AG04450 (cell line): Measurements from ENCODE around the gene MYCBP. TPM values are rescaled to one million over a fixed set of nuclear protein-coding genes. Genes with fewer than 3 reads are reported as not detected.

ENCODE experiments used
- CTCF ChIA-PET: fragments of 300-600, 350-600 bp; formaldehyde crosslinking; extraction: SDS; loops from one replicate; lab custom pipeline; 2022; ENCODE audit warnings: antibody characterized with exemption, inconsistent platforms; lab: Charles Lee
- POLR2A ChIA-PET: fragments of 350-600 bp; formaldehyde crosslinking; extraction: SDS; loops from one replicate; lab custom pipeline; 2021; ENCODE audit warnings: antibody characterized with exemption, inconsistent platforms; lab: Yijun Ruan, JAX
- DNase-seq: peaks from one replicate; pipeline ENCODE4 v3.0.0-alpha.2; 2011; ENCODE audit warnings: low read depth, low spot score
- H3K27ac ChIP-seq: one replicate; pipeline ENCODE4 v1.5.1; 2012; ENCODE audit warnings: low read depth, low read length, control low read depth
- H3K27me3 ChIP-seq: one replicate; pipeline ENCODE4 v1.6.0; 2012; ENCODE audit warnings: low read length; ENCODE audit not compliant: control insufficient read depth, insufficient read depth
- H3K4me3 ChIP-seq: 2 replicates; pipeline ENCODE4 v1.5.1; 2011; ENCODE audit warnings: mild to moderate bottlenecking, low read depth, low read length, control low read depth
- H3K9me3 ChIP-seq: 2 replicates; pipeline ENCODE4 v1.5.1; 2012; ENCODE audit warnings: low read length; ENCODE audit not compliant: control insufficient read depth, insufficient read depth
- polyA plus RNA-seq: library from polyadenylated mRNA; depleted of rRNA; stranded (reverse); fragments of >200 nt; gene quantifications from 2 replicates; pipeline ENCODE4 v1.2.3, GENCODE V29; 2011
- TF ChIP-seq, protein P1 (sequence below): IDR thresholded peaks from 2 replicates; pipeline ENCODE4 v1.5.1; 2011; ENCODE audit warnings: low read depth, low read length, control low read depth, inconsistent platforms

The MYCBP gene
- polyA plus RNA-seq, 1 experiment = 17.3 TPM

DNA sequence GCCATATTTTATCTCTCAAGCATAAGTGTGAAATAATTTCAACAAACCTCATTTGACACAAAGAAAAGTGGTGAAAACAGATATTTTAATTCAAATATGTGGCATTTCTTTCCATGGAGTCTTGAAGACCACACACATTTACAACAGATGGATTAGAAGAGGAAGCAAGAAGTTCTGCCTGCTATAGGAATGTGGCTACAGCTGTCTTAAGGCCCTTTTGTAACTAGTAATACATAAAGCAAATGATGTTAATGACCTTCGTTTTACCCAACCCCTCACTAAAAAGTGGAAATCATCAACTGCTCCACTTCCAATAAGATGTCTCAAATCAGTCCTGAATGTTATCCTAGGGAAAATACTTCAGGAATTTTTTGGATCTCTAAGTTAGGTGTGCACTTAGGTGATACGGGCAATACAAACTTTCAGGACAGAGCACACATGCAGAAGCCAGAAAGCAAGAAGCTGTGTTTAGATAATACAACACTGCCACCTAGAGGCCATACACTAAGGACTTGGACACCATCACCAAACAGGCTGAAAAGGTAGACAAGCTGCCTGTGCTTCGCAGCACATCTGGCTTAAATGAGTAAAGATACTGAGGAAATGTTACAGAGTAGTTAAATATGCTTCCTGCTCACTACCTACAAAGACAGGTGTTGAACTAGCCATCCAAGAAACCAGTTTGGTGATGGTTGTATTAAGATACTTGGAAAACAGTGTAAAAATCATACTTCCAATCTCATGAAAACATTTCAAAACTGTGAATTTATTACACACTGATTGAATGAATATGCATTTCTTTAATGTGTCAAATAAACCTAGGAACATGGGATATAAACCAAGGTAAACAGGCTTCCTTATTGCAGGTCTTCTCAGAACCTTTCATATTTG lies 38.0 kb downstream of the MYCBP start:
- H3K27me3 ChIP-seq = peaks cover 10% of the 10 kb centered on the region
- POLR2A ChIA-PET = interaction anchor here (0.6 to 1.0 kb wide), 3 partner anchors 18 to 809 kb away, joined by 3 to 8 read pairs (median 4); no protein-coding TSS in a partner anchor
- CTCF ChIA-PET = interaction anchor here (0.6 to 2.4 kb wide), 25 partner anchors 8 to 942 kb away, joined by 3 to 22 read pairs (median 4); partner anchors contain the start of genes RRAGC and SF3A3
- DNase-seq = peak; percentile 68
- H3K9me3 ChIP-seq = no peaks in the 10 kb centered on the region
- no peak overlapping the region for H3K27ac ChIP-seq
- no peak overlapping the region for H3K4me3 ChIP-seq
- TF ChIP-seq, protein P1, sequence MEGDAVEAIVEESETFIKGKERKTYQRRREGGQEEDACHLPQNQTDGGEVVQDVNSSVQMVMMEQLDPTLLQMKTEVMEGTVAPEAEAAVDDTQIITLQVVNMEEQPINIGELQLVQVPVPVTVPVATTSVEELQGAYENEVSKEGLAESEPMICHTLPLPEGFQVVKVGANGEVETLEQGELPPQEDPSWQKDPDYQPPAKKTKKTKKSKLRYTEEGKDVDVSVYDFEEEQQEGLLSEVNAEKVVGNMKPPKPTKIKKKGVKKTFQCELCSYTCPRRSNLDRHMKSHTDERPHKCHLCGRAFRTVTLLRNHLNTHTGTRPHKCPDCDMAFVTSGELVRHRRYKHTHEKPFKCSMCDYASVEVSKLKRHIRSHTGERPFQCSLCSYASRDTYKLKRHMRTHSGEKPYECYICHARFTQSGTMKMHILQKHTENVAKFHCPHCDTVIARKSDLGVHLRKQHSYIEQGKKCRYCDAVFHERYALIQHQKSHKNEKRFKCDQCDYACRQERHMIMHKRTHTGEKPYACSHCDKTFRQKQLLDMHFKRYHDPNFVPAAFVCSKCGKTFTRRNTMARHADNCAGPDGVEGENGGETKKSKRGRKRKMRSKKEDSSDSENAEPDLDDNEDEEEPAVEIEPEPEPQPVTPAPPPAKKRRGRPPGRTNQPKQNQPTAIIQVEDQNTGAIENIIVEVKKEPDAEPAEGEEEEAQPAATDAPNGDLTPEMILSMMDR = peak; percentile 83

DNA sequence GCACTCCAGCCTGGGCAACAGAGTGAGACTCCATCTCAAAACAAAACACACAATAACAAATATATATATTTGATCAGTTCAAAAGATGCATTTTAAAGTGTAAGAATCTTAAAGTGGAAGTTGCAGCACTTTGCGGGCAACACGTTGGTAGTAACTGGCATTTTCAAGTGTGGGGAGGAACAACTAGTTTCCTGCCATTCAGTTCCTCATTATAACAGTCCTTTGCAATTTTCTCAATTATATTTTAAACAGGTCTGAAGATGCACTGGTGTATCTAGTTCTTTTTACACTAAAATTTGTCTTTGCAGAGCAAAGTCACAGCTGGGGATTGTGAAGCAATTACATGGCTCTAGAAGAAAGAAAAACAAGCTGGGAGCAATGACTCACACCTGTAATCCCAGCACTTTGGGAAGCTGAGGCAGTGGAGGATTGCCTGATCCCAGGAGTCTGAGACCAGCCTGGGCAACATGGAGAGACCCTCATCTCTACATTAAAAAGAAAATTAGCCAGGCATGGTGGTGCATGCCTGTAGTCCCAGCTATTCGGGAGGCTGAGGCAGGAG lies 38.8 kb downstream of the MYCBP start:
- CTCF ChIA-PET = interaction anchor here (0.6 to 2.4 kb wide), 12 partner anchors 9 to 841 kb away, joined by 3 to 22 read pairs (median 6); no protein-coding TSS in a partner anchor
- DNase-seq = no peak
- POLR2A ChIA-PET = interaction anchor here (0.7 kb wide), 1 partner anchor 19 kb away, joined by 8 read pairs; no protein-coding TSS in a partner anchor
- Histone ChIP-seq H3K4me3 (no peak overlapping the region), H3K27me3 (peaks cover 10% of the 10 kb centered on the region), H3K9me3 (no peaks in the 10 kb centered on the region), H3K27ac (no peak overlapping the region)
- TF ChIP-seq, protein P1 = no peak

DNA sequence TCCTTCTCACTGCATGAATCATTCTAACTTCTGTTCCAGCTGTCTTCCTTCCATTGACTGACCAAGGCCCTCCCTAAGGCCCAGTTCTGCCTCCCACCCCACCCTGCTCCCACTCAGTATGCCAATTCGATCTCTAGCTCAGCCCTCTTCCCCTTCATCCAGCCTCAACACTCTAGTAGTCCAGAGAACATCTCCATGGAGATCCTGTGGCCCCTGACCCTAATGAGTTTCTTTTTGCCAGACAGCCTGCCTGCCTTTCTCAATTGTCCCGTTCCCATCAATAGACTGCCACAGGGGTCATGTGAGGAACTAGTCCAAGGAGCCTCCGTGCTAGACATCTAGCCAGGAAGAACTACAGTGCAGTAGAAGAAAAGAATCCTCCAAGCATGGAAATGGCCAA lies 40.0 kb downstream of the MYCBP start:
- POLR2A ChIA-PET = no interaction called here
- Histone ChIP-seq H3K27me3 (peaks cover 10% of the 10 kb centered on the region), H3K4me3 (no peak overlapping the region), H3K27ac (no peak overlapping the region), H3K9me3 (no peaks in the 10 kb centered on the region)
- CTCF ChIA-PET = interaction anchor here (2.0 to 2.9 kb wide), 2 partner anchors 14 to 843 kb away, joined by 9 to 14 read pairs; partner anchors contain the start of gene SF3A3
- TF ChIP-seq, protein P1 = no peak
- DNase-seq = no peak

DNA sequence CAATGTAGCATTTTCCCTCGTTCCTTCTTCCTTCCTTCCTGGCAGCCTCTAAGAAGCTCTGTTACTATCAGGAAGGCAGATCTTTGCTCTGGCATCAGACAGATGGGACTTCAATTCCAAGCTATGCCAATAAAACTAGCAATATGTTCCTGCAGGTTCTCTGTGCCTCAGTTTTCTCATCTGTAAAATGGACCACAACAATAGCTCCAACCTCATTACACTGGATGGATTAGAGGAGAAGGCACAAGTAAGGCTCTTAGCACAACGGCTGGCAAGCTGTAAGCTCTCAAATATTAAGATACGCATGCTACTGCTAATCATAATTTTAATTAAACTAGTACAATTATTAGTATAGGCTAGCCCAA lies 40.8 kb downstream of the MYCBP start:
- no peak for DNase-seq
- Histone ChIP-seq H3K27me3 (peaks cover 17% of the 10 kb centered on the region), H3K27ac (no peak overlapping the region), H3K9me3 (no peaks in the 10 kb centered on the region), H3K4me3 (no peak overlapping the region)
- ChIA-PET CTCF (interaction anchor here (1.3 to 2.9 kb wide), 3 partner anchors 13 to 842 kb away, joined by 3 to 14 read pairs (median 9); partner anchors contain the start of gene SF3A3), POLR2A (no interaction called here)
- TF ChIP-seq, protein P1 = no peak
